H9 (cell line): ENCODE measurements around the gene KIF27. TPM values are rescaled to one million over a fixed set of nuclear protein-coding genes. Genes with fewer than 3 reads are reported as not detected.

Experiments
- DNase-seq: peaks from one replicate; pipeline ENCODE4 v3.0.0-alpha.2; 2017
- H2AFZ ChIP-seq: one replicate; pipeline ENCODE4 v1.6.1; 2013; ENCODE audit warnings: mild to moderate bottlenecking, low read length, control low read depth, moderate library complexity
- H2AK5ac ChIP-seq: 2 replicates; pipeline ENCODE4 v1.6.1; 2013; ENCODE audit warnings: low read length, control low read depth, mixed read lengths; ENCODE audit not compliant: insufficient read length
- H2BK120ac ChIP-seq: one replicate; pipeline ENCODE4 v1.6.1; 2013; ENCODE audit warnings: low read depth, mild to moderate bottlenecking, low read length, control low read depth, inconsistent platforms; ENCODE audit not compliant: poor library complexity, severe bottlenecking
- H2BK12ac ChIP-seq: 2 replicates; pipeline ENCODE4 v1.6.1; 2013; ENCODE audit warnings: low read length, control low read depth, mixed read lengths, low read depth; ENCODE audit not compliant: insufficient read length
- H2BK15ac ChIP-seq: 2 replicates; pipeline ENCODE4 v1.6.1; 2013; ENCODE audit warnings: low read depth, low read length, control low read depth
- H2BK20ac ChIP-seq: one replicate; pipeline ENCODE4 v1.6.1; 2013; ENCODE audit warnings: low read depth, mild to moderate bottlenecking, low read length, control low read depth, inconsistent platforms; ENCODE audit not compliant: poor library complexity, severe bottlenecking
- H2BK5ac ChIP-seq: 2 replicates; pipeline ENCODE4 v1.6.1; 2013; ENCODE audit warnings: low read length, control low read depth, mixed read lengths; ENCODE audit not compliant: insufficient read length
- H3K14ac ChIP-seq: 2 replicates; pipeline ENCODE4 v1.6.1; 2013; ENCODE audit warnings: low read length, control low read depth; ENCODE audit not compliant: insufficient read depth
- H3K18ac ChIP-seq: 2 replicates; pipeline ENCODE4 v1.6.1; 2013; ENCODE audit warnings: low read depth, mild to moderate bottlenecking, mixed read lengths, low read length, control low read depth; ENCODE audit not compliant: insufficient read length
- H3K23ac ChIP-seq: 2 replicates; pipeline ENCODE4 v1.6.1; 2013; ENCODE audit warnings: low read length, control low read depth, mixed read lengths, low read depth; ENCODE audit not compliant: insufficient read length
- H3K23me2 ChIP-seq: 2 replicates; pipeline ENCODE4 v1.6.1; 2013; ENCODE audit warnings: low read depth, mild to moderate bottlenecking, mixed read lengths, low read length, control low read depth; ENCODE audit not compliant: insufficient read length, poor library complexity, severe bottlenecking
- H3K27ac ChIP-seq: 2 replicates; pipeline ENCODE4 v1.5.1; 2013; ENCODE audit warnings: low read length, control low read depth, mixed read lengths, low read depth; ENCODE audit not compliant: insufficient read length
- H3K27me3 ChIP-seq: 2 replicates; pipeline ENCODE4 v1.6.1; 2013; ENCODE audit warnings: low read length, control low read depth, inconsistent platforms; ENCODE audit not compliant: insufficient read depth
- H3K4ac ChIP-seq: 2 replicates; pipeline ENCODE4 v1.6.1; 2013; ENCODE audit warnings: low read depth, mild to moderate bottlenecking, control low read depth, inconsistent platforms, low read length, moderate library complexity
- H3K4me1 ChIP-seq: 2 replicates; pipeline ENCODE4 v1.6.1; 2013; ENCODE audit warnings: low read length, control low read depth, inconsistent platforms; ENCODE audit not compliant: insufficient read depth
- H3K4me2 ChIP-seq: 2 replicates; pipeline ENCODE4 v1.6.1; 2013; ENCODE audit warnings: low read length, control low read depth, mixed read lengths; ENCODE audit not compliant: insufficient read length, insufficient read depth
- H3K56ac ChIP-seq: 2 replicates; pipeline ENCODE4 v1.6.1; 2013; ENCODE audit warnings: low read depth, mild to moderate bottlenecking, mixed read lengths, low read length, control low read depth; ENCODE audit not compliant: insufficient read length
- H3K79me1 ChIP-seq: 2 replicates; pipeline ENCODE4 v1.6.1; 2013; ENCODE audit warnings: low read depth, mild to moderate bottlenecking, moderate library complexity, low read length, control low read depth, inconsistent platforms; ENCODE audit not compliant: insufficient read depth, poor library complexity, severe bottlenecking
- H3K79me2 ChIP-seq: 2 replicates; pipeline ENCODE4 v1.6.1; 2013; ENCODE audit warnings: low read length, control low read depth, inconsistent platforms; ENCODE audit not compliant: insufficient read depth
- H3K9ac ChIP-seq: 2 replicates; pipeline ENCODE4 v1.6.1; 2013; ENCODE audit warnings: low read length, control low read depth, mixed read lengths; ENCODE audit not compliant: insufficient read length; ENCODE audit errors: extremely low read depth
- H3K9me3 ChIP-seq: one replicate; pipeline ENCODE4 v1.6.1; 2013; ENCODE audit warnings: low read depth, low read length, inconsistent platforms; ENCODE audit not compliant: control insufficient read depth
- H3T11ph ChIP-seq: one replicate; pipeline ENCODE4 v1.6.1; 2013; ENCODE audit warnings: mild to moderate bottlenecking, low read length, control low read depth, inconsistent platforms
- H4K20me1 ChIP-seq: one replicate; pipeline ENCODE4 v1.6.1; 2013; ENCODE audit not compliant: control insufficient read depth, insufficient read length, insufficient read depth
- H4K5ac ChIP-seq: 2 replicates; pipeline ENCODE4 v1.6.1; 2013; ENCODE audit warnings: low read depth, mild to moderate bottlenecking, mixed read lengths, low read length, control low read depth; ENCODE audit not compliant: insufficient read length
- H4K8ac ChIP-seq: replicated peaks from 2 replicates; pipeline ENCODE4 v1.6.1; 2013; ENCODE audit warnings: low read length, control low read depth, mixed read lengths, low read depth; ENCODE audit not compliant: insufficient read length
- H4K91ac ChIP-seq: 2 replicates; pipeline ENCODE4 v1.6.1; 2013; ENCODE audit warnings: low read depth, mild to moderate bottlenecking, moderate library complexity, mixed read lengths, low read length, control low read depth; ENCODE audit not compliant: insufficient read length
- H3K27ac Mint-ChIP-seq, 3 experiments: 2 replicates in 2 of 3; 3 replicates in 1 of 3; pipeline ENCODE4 v1.8.0; 2020 to 2021; ENCODE audit warnings: mixed read lengths in 3 of 3, mild to moderate bottlenecking in 1 of 3, moderate library complexity in 1 of 3
- H3K27me3 Mint-ChIP-seq: 2 replicates; pipeline ENCODE4 v1.8.0; 2021; ENCODE audit warnings: low read depth, mild to moderate bottlenecking, moderate library complexity, mixed read lengths
- H3K36me3 Mint-ChIP-seq, 3 experiments: 2 replicates in 2 of 3; 3 replicates in 1 of 3; pipeline ENCODE4 v1.8.0; 2020 to 2021; ENCODE audit warnings: low read depth in 3 of 3, mixed read lengths in 3 of 3; ENCODE audit not compliant: insufficient read depth in 1 of 3
- H3K4me1 Mint-ChIP-seq, 2 experiments: 2 replicates each; pipeline ENCODE4 v1.8.0; 2020; ENCODE audit warnings: mixed read lengths in 2 of 2
- H3K4me3 Mint-ChIP-seq, 2 experiments: 2 replicates in 1 of 2; 3 replicates in 1 of 2; pipeline ENCODE4 v1.8.0; 2020 to 2021; ENCODE audit warnings: mild to moderate bottlenecking in 2 of 2, mixed read lengths in 2 of 2, moderate library complexity in 1 of 2
- H3K9me3 Mint-ChIP-seq, 2 experiments: 2 replicates in 1 of 2; 3 replicates in 1 of 2; pipeline ENCODE4 v1.8.0; 2020; ENCODE audit warnings: mild to moderate bottlenecking in 2 of 2, mixed read lengths in 2 of 2, moderate library complexity in 1 of 2
- WGBS: extraction: QIAGEN DNeasy Blood & Tissue Kit; methylation state at CpG from one replicate; pipeline ENCODE4 v1.1.7; 2013; ENCODE audit warnings: missing lambda C conversion rate, low lambda C conversion rate, mixed read lengths; ENCODE audit not compliant: insufficient read length; ENCODE audit errors: extremely low coverage; 5-methylcytosine and 5-hydroxymethylcytosine counted together
- total RNA-seq: library from RNA; stranded (reverse); gene quantifications from 2 replicates; pipeline ENCODE4 v1.2.1, GENCODE V29; 2021
- TF ChIP-seq, protein P1 (sequence below): fragments of 200-600 bp; sonication (generic); conservative IDR thresholded peaks from 3 replicates; pipeline ENCODE4 v1.8.0; 2021; ENCODE audit warnings: antibody characterized with exemption, mild to moderate bottlenecking

KIF27 gene
- total RNA-seq, 1 experiment from 2014 or later: 2.9 TPM

DNA sequence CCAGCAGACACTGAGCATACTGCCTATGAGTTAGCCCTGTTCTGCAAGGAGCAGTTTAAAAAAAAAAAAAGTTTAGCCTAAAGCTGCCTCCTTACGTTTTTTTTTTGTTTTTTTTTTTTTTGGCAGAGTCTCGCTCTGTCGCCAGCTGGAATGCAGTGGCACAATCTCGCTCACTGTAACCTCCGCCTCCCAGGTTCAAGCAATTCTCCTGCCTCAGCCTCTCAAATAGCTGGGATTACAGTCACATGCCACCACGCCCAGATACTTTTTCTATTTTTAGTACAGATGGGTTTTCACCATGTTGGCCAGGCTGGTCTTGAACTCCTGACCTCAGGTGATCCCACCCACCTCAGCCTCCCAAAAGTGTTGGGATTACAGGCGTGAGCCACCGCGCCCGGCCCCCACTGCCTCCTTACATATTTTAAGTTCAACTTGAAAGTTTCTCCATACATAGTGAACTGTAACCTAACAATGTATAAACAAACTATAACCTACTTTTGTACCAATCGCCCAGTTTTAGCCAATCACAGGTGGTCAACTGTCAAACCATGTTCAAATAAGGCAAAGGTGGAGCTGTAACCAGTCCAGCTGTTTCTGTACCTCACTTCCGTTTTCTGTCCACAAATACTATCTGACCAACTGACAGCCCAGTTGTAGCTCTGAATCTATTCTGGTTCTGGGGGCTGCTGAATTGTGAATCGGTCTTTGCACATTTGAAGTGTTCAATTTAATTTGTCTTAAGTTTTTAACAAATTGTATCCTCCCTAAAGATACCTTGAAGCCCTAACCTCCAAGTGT, 120.8 kb downstream of the KIF27 start:
- H3K18ac ChIP-seq: no peak overlapping the region
- no peaks in the 10 kb centered on the region for H3K9me3 ChIP-seq
- H2BK12ac ChIP-seq: no peak overlapping the region
- H3K27me3 Mint-ChIP-seq: no peaks in the 10 kb centered on the region
- H3K4ac ChIP-seq: no peak overlapping the region
- no peak overlapping the region for H3K56ac ChIP-seq
- no peaks in the 10 kb centered on the region for H3K23me2 ChIP-seq
- no peak overlapping the region for H3K4me3 Mint-ChIP-seq
- H3K27me3 ChIP-seq: no peaks in the 10 kb centered on the region
- no peak overlapping the region for H3K14ac ChIP-seq
- WGBS: no CpG with 5 or more reads among the region's 13 CpGs
- H2AK5ac ChIP-seq: no peak overlapping the region
- H3K27ac ChIP-seq: no peak overlapping the region
- no peak overlapping the region for H2BK15ac ChIP-seq
- H3K4me1 Mint-ChIP-seq: no peaks in the 10 kb centered on the region
- H3K79me2 ChIP-seq: no peaks in the 10 kb centered on the region
- H4K5ac ChIP-seq: no peak overlapping the region
- no peak overlapping the region for H2BK120ac ChIP-seq
- H3K27ac Mint-ChIP-seq: no peak overlapping the region
- H4K20me1 ChIP-seq: no peaks in the 10 kb centered on the region
- H2AFZ ChIP-seq: no peak overlapping the region
- H2BK20ac ChIP-seq: no peak overlapping the region
- no peaks in the 10 kb centered on the region for H3K4me1 ChIP-seq
- H3K4me2 ChIP-seq: no peak overlapping the region
- no peak overlapping the region for H3K9ac ChIP-seq
- H3K79me1 ChIP-seq: no peaks in the 10 kb centered on the region
- H2BK5ac ChIP-seq: no peak overlapping the region
- H4K91ac ChIP-seq: no peak overlapping the region
- H3K23ac ChIP-seq: no peak overlapping the region
- H3T11ph ChIP-seq: no peak overlapping the region
- DNase-seq: no peak
- H3K36me3 Mint-ChIP-seq: peaks cover 8 to 38% (median 17%) of the 10 kb centered on the region in 3 experiments
- no peak overlapping the region for H4K8ac ChIP-seq
- TF ChIP-seq, protein P1, sequence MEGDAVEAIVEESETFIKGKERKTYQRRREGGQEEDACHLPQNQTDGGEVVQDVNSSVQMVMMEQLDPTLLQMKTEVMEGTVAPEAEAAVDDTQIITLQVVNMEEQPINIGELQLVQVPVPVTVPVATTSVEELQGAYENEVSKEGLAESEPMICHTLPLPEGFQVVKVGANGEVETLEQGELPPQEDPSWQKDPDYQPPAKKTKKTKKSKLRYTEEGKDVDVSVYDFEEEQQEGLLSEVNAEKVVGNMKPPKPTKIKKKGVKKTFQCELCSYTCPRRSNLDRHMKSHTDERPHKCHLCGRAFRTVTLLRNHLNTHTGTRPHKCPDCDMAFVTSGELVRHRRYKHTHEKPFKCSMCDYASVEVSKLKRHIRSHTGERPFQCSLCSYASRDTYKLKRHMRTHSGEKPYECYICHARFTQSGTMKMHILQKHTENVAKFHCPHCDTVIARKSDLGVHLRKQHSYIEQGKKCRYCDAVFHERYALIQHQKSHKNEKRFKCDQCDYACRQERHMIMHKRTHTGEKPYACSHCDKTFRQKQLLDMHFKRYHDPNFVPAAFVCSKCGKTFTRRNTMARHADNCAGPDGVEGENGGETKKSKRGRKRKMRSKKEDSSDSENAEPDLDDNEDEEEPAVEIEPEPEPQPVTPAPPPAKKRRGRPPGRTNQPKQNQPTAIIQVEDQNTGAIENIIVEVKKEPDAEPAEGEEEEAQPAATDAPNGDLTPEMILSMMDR: no peak
- peaks cover 7 to 9% of the 10 kb centered on the region in 2 experiments; a peak in 4 of 5 replicates for H3K9me3 Mint-ChIP-seq
